Gastroesophageal sphincter (tissue), 3 donors: ENCODE results near the gene LRRC49.

ENCODE experiments used
- CTCF ChIP-seq, 4 experiments: fragments of 200-600 bp in 2 of 4; fragments of 450-650 bp in 2 of 4; sonication (generic) in 1 of 4; IDR thresholded peaks; one replicate each; pipeline ENCODE4 v1.5.1; 2017 to 2019; ENCODE audit warnings: antibody characterized with exemption in 4 of 4, mild to moderate bottlenecking in 2 of 4, moderate library complexity in 2 of 4
- POLR2AphosphoS5 ChIP-seq: sonication (generic); formaldehyde crosslinking; IDR thresholded peaks from one replicate; pipeline ENCODE4 v1.6.1; 2017; ENCODE audit warnings: antibody characterized with exemption

- no peak for TF ChIP-seq CTCF (IDR thresholded peaks at IDR 0.05)
- TF ChIP-seq POLR2AphosphoS5 = no peak
Measured at GRCh38 chr15:71072423-71072822, 179.8 kb downstream of the LRRC49 start.
